Caki2 (cell line): ENCODE results near the gene OXGR1. TPM values are rescaled to one million over a fixed set of nuclear protein-coding genes. Genes with fewer than 3 reads are reported as not detected.
"Not testable (repeated sequence)": the region's sequence is repeated elsewhere in the genome, so short reads cannot be mapped to it uniquely, and the experiment has no call there.

Experiments used
- DNase-seq: peaks from one replicate; pipeline ENCODE4 v3.0.0-alpha.2; 2015; ENCODE audit warnings: low read depth
- in situ Hi-C: cut with HindIII; loops from 2 replicates; pipeline ENCODE4 v1.10.0; 2016; ENCODE audit warnings: low sequenced_read_pairs, low pct_unique_long_range_greater_than_20kb, mixed read lengths
- total RNA-seq: library from RNA; depleted of rRNA; stranded (reverse); fragments of >200 nt; shearing (Covaris generic); gene quantifications from 2 replicates; pipeline ENCODE4 v1.2.3, GENCODE V29; 2014; ENCODE audit warnings: low replicate concordance; rRNA removed

The OXGR1 gene
- total RNA-seq, 1 experiment from 2014 or later: not detected

DNA sequence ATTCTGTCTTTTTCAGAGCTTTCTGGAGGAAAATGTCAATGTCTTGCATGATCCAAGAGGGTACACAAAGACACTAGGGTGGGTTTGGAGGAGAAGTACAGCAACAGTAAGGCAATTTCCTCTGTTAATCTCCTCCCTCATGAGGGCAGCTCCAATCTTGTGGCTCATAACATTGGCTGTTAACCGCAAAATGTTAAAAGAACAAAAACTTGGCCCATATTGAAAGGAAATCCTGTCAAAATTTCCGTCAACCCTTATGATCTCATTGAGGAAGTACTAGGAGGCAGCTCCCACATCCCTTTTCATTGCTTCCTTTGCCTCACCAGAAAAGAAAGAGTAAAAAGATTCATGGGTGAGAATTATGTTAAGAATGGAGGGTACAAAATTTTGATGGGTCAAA lies 11.6 kb downstream of the OXGR1 start:
- in situ Hi-C loops: no loop called here
- DNase-seq: no peak

DNA sequence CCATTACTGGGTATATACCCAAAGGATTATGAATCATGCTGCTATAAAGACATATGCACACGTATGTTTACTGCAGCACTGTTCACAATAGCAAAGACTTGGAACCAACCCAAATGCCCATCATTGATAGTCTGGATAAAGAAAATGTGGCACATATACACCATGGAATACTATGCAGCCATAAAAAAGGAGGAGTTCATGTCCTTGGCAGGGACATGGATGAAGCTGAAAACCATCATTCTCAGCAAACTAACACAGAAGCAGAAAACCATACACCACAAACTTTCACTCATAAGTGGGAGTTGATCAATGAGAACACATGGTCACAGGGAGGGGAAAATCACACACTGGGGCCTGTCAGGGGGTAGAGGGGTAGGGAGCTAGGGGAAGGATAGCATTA lies 14.4 kb downstream of the OXGR1 start:
- in situ Hi-C loops, DNase-seq: not testable (repeated sequence)

DNA sequence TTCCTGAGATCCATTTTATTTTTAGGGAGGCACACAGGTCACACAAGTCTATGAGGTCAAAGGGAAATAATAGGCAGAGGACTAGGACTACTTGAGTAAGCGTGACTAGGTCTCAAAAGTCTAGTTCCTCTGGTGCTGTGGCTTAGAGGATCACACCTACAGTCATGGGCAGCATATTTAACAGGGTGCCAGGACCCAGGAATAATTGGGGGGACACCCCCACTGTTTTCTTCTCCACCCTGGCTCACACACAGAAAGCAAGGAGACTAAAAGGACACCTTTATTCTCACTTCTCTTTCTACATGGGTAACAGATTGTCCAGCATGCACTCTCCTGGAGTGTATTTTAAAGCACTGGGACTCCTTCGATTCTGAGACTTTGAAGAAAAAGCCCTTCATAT lies 26.2 kb downstream of the OXGR1 start:
- in situ Hi-C loops: no loop called here

DNA sequence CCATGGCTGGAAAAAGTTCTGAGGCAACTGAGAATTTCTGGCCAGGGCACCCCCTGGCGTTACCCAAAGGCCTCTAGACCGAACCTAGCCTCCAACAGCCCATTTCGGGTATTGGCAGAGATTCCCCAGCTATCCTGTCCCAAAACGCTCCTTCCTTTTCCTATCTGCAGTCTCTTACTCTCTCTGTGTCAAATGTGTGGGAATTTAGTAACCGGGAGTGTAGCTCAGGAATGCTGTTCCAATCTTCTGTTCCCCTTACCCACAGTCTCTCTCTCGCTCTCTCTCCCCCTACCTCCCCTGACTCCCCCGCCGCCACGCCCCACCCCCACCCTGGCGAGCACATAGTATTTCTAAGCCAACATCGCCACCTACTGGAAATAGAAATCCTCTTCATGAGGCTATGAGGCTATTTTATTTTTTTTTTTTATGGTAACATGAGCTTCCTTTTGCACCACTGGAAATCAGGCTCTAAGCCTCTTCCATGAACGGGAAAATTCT lies 27.0 kb downstream of the OXGR1 start:
- in situ Hi-C loops: no loop called here
- DNase-seq: no peak

More for the DNA sequence above, 26.2 kb downstream of the OXGR1 start:
- DNase-seq: no peak

DNA sequence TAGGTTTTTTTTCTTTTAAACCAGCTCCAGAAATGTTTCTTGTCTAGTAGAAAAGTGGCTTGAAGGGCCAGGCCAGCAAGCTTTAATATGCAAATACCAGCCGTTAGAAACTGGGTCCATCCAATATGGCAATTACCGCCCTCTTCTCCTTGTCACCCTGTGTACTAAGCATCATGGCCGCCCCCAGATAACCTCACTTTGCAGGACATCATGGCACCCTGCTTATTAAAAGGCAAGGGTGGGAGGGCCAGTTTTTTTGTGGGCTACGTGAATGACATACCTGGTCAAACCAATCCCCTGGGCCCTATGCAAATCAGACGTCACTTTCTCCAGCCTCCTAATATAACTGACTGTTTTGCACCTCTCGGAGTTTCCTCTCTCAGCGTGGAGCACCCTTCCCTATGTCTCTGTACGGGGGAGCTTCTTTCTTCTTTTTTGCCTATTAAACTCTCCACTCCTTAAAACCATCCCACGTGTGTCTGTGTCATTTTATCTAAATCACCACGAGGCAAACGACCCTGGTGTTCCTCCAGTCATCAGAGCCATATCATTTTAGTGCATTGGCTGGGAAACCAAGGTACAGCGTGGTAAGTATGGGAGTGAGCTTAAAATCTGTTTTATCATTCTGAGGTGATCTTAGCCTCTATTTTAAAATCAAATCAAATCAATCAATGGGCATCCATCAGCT lies 27.7 kb downstream of the OXGR1 start:
- no peak for DNase-seq
- in situ Hi-C loops: no loop called here

DNA sequence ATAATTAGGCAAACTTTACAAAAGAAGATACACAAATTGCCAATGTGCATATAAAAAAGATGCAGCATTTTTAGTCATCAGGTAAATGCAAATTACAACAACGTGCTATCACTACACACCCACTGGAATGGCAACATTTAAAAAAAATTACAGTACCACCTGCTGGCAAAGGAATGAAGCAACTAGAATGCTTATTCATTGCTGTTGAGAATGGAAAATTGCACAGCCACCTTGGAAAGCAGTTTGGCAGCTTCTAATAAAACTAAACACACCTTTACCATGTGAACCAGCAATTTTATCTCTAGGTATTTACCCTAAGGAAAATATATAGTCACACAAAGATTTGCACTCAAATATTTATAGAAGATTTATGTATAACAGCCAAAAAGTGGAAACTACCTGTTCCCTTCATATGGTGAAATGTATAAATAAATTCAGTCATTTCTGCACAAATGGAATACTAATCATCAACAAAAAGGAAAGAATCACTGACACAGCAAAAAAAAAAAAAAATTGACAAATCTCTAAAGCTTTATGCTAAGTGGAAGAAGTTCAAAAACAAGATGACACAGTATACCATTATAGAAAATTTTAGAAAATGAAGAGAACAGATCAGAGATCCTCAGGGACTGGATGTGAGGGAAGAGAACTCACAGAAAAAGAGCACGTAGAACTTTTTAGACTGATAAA lies 30.3 kb downstream of the OXGR1 start:
- DNase-seq: no peak
- in situ Hi-C loops: no loop called here

DNA sequence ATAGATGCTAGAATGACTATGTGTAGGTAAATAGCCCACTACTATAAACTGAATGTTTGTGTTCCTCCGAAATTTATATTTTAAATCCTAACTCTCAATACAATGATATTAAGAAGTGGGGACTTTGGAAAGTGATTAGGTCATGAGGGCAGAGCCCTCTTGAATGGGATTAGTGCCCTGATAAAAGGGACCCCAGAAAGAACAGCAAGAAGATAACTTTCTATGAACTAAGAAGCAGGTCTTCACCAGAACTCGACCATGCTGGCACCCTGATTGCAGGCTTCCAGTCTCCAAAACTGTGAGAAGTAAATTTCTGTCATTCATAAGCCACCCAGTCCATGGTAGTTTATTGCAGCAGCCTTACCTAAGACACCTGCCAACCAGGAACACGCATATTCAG lies 33.9 kb downstream of the OXGR1 start:
- DNase-seq: no peak
- in situ Hi-C loops: no loop called here

DNA sequence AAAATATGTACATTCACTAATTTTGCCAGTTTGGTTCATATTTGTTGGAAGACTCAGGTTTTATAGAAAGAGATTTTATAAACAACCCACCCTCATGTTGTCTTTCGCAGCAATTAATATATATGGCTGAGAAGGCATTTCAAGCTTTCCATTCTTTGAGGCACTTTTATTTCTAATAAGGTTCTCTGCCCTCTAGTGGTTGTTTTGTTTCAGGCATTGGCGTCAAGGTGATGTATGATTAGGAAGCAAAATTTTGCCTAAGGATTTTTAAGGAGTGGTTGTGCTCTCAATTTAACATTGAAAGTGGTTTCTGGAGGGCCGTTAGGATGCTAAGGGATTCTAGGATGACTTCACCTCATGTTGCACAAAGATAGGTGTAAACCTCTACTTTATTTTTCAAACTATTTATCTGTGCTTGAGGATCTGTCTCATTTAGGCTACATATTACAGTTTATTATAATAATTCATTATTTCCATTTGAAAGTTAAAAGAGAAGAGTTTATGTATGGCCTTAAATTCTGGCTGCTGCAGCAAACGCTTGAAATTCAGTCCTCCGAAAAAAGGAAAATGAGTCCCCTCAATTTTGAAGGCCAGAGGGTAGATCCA lies 35.9 kb downstream of the OXGR1 start:
- in situ Hi-C loops: no loop called here
- no peak for DNase-seq

DNA sequence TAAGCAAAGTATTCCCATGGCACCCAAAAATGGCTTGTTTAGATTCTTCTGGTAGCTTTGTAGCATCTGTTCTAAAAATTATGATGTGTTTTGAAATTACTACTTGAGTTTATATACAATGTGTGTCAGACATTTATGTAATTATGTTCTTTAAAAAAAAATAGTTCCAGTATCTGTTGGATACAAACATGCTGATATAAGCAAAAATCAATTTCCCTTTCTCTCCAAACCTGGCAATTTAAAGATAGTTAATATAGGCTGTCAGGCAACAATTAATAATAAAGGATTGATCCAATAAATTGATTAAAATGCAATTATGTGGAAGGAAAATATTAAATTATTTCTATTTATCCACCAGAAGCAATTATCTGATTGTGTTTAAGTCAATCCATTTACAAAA lies 41.7 kb downstream of the OXGR1 start:
- DNase-seq: no peak
- in situ Hi-C loops: no loop called here

DNA sequence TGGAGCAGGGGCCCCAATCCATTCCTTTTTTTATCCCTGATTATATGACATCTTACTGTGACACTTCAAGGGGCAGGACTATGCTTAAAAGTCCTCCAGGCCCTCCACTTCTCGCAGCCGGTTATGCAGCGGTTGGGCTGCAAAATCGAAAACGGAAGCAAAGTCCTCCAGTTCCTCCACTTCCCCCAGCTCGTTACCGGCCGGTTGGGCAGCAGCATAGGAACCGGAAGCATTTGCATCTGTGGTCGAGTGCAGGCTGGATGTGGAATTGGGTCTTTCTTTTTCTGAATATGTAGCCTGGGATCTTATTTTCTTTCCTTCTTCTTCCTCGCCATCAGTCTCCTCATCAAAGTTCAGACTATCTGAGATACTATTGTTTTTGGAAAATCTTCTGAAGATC lies 46.1 kb downstream of the OXGR1 start:
- no peak for DNase-seq
- in situ Hi-C loops: no loop called here

DNA sequence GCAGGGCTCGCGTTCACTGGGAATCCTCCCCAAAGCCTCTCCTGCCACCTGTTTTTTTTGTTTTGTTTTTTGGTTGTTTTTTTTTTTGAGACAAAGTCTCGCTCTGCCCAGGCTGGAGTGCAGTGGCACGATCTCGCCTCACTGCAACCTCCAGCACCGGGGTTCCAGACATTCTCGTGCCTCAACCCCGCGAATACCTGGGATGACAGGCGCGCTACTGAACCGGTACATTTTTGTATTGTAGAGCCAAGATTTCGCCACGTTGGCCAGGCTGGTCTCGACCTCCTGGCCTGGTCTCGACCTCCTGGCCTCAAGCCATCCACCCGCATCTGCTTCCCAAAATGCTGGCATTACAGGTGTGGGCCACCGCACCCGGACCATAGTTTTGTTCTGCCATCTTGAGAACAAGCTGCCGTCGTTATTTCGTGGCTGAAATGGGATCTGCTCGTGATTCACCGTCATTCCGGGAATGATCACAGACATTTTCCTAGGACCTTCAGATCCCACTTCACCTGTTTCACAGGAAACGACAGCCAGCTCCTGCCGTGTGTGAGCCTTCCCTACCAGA lies 46.8 kb downstream of the OXGR1 start:
- in situ Hi-C loops: no loop called here
- no peak for DNase-seq

DNA sequence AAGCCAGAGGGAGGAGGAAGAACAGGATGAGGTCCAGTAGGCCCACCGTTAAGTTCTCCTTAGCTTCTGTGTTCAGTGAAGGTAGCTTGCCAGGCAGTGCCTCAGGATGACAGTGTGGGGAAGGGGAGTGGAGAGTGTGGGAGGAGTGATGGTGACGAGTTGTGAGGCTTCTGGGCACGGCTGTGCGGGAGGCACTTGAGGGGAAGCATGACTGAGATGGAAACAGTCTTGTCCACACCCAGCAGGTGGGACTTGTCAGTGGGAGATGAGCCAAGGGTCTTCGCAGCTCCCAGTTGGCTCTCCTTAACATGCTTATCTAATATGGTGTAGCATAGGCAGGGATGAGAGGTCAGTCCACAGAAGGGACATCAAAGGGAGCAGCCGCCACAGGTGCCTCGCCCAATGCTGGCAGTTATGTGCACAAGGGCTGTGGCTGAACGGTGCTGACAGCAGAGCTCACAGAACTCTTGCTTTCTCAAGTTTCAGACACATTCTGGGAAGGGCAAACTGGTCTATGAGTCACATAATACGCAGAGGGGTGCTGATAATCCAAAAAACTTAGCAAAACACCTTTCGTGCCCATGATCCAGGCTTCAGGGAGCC lies 47.5 kb downstream of the OXGR1 start:
- DNase-seq: no peak
- in situ Hi-C loops: no loop called here

DNA sequence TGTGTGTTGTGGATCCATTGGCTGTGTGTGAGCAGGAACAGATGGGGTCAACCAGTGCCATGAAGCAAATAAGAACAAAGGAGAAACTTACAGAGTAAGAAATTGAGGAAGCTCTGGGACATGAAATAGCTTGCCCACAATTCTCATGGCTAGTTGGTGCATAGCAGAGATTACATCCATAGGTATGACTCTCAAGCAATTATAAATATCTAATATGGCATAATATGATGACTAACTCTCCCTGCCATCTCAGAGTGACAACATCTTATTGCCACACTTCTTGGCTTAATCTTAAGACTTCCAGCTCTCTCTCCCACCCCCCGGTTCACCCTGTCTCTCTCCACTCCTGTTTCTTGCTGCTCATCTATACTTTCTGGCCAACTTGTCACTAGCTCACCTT lies 53.3 kb downstream of the OXGR1 start:
- no peak for DNase-seq
- in situ Hi-C loops: no loop called here

DNA sequence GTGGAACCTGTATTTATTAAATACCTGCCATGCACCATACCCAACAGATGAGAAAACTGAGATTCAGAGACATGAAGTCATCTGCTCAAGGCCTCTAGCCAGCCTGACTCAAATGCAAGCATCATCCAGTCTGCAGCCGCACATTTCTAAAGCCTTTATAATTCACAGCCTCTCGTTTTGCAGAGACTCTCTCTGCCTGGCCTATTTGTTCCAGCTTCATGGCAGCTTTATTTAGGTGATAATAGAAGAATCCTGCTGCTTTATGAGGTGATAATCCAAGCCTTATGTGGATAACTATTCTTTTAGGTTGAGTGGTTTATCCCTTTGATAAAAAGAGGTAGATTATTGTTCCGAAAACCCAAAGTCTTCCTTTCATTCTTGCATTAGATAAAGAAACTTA lies 58.4 kb downstream of the OXGR1 start:
- DNase-seq: no peak
- in situ Hi-C loops: no loop called here

Other genes starting within 250 kb of the OXGR1 start
- gene MBNL2, start 227.9 kb upstream of the OXGR1 start, total RNA-seq: 9.6 and 14.0 TPM in 2 replicates